GM12872 (cell line): ENCODE results near the gene NR2F2.

Source experiments
- CTCF ChIP-seq: IDR thresholded peaks from 3 replicates; pipeline ENCODE4 v1.5.1; 2011; ENCODE audit warnings: low read depth, mild to moderate bottlenecking, low read length, moderate library complexity; ENCODE audit not compliant: insufficient read depth

NR2F2 gene

GRCh38 chr15:96362011-96362754 lies 31.7 kb downstream of the NR2F2 start:
- no peak for TF ChIP-seq CTCF

GRCh38 chr15:96362755-96363651 lies 32.5 kb downstream of the NR2F2 start:
- TF ChIP-seq CTCF: no peak

- no peak for TF ChIP-seq CTCF
Observed at GRCh38 chr15:96363707-96364106, 33.2 kb downstream of the NR2F2 start.

- TF ChIP-seq CTCF: no peak
Observed at GRCh38 chr15:96365781-96366525, 35.5 kb downstream of the NR2F2 start.

- TF ChIP-seq CTCF: no peak
Observed at GRCh38 chr15:96366526-96366877, 36.0 kb downstream of the NR2F2 start.

GRCh38 chr15:96367311-96368200 lies 37.1 kb downstream of the NR2F2 start:
- TF ChIP-seq CTCF: no peak
